GM18870 (cell line): ENCODE data around the gene CHCHD10.

ENCODE experiments used
- ATAC-seq: cut with Tn5 transposase; IDR thresholded peaks from one replicate; pipeline ENCODE4 v1.9.1; 2021; ENCODE audit warnings: moderate library complexity; ENCODE audit not compliant: unreplicated experiment

Gene CHCHD10

DNA sequence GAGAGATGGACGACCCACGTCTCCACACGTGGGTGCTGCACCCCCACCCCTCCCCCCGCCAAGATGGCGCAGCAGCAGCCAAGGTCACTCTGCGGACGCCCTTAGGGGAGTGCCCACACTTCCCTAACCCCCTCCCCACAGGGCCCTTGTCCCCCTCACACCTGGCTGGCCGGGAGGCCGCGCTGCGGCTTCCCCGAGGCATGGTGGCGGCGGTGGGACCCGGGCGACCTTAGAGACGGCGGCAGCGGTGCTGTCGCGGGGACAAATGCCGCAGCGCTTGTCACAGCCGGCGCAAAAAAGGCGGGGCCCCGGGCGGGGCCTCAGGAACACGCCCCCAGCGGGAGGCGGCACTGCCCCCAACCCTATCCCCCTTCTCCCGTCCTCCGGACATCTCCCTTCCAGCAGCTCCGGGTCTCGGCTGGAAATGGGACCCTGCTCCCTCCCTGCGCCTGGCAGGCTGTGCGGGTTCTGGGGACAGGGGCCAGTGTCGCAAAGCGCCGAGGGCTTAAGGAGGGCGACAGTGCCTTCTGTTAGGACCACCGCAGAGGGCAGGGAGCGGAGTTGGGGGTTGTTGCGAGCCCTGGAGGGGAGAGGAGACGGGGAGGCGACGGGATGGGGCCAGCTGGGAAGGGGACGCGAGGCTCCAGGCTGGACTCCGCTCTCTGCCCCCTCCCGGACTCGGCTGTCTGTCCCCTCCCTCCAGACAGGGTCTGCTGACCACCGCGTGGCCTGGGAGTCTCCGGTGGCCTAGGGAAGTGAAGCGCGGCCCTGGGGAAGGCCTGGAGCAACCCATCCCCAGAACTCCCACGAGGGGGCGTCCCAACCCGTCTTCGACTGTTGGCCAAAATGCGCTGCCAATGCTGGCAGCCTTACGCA lies at the start of gene CHCHD10:
CHCHD10 (minus strand) TSS at position 300 of the 876 bp plus-strand sequence; CDS start at position 202, 98 bp downstream.
- no peak for ATAC-seq

DNA sequence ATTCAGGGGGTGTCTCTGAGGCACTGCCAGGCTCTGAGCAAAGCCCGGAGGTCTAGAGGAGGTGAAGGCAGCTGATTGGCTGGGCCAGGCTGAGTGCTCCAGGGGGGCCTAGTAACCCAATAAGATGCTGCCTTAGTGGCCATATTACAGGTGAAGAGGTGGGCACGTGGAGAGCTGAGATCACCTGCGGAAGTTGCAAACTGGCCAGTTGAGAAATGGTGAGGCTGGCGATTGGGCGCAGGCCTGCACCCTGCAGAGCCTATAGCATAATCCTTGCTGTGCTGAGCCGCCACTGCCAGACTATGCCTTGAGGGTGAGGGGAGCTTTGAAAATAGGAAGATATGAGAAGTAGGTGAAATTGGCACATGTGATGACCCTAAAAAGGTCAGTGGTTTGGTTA lies 49.4 kb upstream of the CHCHD10 start:
- ATAC-seq = no peak

DNA sequence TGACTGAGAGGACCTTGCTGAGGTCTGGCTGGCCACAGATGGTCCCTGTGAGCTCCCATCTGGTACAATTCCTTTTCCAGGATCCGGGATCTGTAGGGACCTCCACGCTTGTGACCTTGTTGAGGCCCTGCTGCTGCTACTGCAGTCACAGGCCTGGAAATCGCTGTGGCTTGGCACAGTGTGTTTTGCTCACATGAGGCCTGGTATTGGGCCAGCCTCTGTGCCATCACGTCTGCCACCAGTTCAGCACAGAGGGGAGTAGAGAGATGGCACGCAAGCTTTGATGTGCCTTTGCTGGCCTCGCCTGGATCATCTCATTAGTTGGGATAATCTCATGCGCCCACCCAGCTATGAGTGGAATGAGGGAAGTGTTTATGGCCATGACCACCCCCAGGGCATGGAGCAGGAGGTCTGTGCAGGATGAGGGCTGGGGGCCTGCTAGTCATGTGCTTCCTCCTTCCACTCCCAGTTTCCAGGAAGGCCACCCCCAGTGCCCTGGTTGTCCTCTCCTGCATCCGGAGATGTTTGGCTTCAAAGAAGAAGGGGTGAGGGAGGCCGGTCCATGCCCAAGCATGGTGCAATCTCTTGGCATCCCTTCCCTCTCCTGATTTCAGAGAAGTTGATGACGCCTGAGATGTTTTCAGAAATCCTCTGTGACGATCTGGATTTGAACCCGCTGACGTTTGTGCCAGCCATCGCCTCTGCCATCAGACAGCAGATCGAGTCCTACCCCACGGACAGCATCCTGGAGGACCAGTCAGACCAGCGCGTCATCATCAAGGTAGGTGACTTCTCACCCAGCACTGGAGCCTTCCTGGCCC lies 48.6 kb upstream of the CHCHD10 start:
- ATAC-seq = no peak

DNA sequence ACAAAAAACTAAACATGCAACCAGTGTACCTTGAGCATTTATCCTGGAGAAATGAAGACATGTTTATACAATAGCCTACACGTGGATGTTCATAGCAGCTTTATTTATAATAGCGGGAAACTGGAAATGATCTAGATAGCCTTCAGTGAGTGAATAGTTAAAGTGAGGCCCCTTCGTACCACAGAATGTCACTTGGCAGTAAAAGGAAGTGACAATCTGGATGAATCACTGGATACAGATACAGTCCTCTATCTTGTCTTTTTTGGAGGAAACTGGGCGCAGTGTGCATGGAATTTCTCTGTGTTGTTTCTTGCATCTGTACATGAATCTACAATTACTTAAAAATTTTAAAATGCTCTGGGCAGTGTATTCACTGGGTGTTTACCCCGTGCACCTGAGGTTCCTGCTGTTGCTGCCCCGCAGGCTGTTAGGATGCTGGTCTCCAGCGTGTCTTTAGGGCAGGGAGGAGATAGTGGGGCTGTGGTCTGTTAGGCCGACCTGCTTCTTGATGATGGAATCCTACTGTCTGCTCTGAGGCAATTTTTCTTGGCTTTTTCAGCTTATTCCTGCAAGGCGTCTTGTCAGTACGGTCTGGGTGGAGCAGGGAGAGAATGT lies 47.9 kb upstream of the CHCHD10 start:
- ATAC-seq = no peak

DNA sequence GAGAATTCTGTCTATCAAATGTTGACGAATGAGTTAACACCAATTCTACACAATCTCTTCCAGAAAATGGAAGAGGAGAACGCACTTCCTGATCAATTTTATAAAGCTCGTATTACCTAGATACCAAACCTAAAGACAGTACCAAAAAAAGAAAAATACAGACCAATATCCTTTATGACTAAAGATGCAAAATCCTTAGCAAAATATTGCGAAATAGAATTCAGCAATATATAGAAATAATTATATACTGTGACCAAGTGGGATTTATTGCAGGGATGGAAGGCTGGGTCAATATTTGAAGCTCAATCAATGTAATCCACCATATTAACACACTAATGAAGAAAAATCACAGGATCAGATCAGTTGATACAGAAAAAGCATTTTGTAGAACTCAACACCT lies 44.6 kb upstream of the CHCHD10 start:
- no peak for ATAC-seq

DNA sequence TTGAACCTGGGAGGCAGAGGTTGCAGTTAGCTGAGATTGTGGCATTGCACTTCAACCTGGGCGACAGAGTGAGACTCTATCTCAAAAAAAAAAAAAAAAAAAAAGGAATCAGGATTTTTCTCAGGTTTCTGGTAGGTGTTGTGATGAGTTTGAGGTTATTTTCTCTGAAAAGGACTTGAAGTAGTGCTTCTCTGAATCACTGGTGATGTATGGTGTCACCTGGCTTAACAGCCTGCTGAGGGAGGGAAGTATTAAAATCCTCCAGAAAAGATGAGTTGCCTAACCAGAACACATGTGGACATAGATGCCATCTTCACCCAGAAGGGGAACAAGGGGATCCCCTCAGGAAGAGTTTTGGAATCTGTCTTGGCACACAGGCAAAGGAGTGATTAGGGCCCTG lies 39.1 kb upstream of the CHCHD10 start:
- no peak for ATAC-seq

DNA sequence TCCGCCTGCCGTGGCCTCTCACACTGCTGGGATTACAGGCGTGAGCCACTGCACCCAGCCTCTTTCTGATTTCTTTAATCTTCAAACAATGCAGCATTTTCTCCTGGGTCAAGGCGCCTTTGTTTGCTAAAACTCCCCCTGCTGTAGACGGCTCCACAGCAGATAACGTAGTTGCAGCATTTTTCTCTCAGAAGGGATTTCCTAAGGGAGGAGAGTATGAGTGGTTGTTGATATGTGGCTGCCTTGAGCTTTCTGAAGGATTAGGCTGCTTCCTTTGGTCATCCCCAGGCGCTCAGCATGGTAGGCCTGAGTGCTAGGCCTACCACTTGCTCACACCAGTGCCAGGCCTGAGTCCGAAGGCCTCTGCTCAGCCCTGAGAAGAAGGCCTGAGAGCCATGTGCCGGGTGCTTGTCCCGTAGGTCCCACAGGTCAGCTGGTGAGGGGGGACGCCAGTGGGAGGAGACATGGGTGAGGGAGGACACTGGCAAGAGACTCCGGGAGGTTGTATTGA lies 37.1 kb upstream of the CHCHD10 start:
- no peak for ATAC-seq

DNA sequence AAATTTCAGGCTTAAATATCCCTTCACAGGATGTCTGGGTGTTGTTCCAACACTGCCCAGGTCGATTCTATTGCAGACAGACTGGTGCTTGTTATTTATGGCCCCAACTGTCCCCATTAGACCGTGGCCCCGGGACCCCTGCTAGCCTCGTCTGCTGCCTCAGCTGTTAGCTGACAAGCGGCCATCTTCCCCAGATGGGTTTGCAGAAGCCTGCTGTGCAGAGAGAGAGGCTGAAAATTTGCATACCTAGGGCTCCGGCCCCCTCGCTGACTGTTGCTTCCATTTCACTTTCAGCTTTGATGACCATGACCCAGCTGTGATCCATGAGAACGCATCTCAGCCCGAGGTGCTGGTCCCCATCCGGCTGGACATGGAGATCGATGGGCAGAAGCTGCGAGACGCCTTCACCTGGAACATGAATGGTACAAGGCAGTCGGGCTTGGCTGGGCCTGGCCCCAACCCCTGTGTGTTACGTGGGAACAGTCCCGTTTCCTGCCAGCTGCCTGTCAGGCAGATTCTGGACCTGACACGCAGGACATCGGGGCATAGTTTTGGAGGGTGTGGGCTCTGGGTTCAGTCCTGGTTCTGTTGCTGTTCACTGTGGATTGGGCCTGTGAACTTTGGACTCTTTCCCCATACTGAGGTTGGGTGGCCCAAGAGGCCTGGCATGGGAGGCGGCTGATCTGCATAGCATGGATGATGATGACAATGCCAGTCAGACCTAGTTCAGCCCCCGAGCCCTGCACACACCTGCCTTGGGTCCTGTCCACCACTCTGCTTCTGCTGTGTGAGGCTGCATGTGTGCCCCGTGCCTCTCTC lies 35.4 kb upstream of the CHCHD10 start:
- no peak for ATAC-seq

DNA sequence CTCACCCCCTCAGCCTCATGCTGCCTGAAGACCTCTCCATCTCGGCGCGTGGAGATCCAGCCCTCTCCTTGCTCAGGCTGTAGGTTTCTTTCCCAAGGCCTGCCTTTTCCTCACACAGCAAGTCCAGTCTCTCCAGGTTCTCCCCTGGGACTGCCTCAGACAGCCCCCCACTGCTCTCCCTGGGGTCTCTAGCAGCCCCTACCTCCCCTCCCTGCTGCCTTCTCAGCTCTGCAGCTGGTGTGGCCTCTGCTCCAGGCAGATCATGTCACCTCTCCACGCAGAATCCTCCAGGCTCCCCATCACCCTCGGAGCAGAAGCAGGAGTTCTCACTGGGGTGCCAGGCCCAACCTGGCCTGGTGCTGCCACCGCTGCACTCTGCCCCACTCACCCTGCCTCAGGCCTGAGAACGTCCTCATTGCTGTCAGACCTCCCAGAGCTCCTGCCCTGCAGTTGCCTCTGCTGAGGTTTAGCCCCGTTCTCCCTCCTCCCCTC lies 34.2 kb upstream of the CHCHD10 start:
- ATAC-seq = no peak

DNA sequence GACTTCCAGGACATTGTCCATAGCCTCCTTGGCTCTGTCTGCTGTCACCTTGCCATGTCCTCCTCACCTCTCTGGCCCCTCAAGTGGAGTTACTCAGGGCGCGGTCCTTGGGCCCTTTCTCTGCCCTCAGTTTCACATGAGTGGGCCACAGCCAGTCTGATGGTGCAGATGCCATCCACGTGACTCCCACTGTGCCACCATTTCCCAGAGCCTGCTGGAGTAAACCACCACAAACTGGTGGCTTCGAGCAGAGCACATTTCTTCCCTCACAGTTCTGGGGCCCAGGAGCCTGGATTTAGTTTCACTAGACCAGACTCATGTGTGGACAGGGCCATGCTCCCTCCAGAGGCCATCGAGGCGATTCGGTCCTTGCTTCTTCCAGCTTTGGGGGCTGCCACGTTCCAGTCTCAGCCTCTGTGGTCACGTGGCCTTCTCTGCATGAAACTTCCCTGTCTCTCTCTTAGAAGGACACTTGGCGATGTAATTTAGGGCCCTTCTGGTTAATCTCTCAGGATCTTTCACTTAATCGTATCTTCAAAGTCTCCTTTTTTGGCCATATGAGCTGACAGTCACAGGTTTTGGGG lies 33.6 kb upstream of the CHCHD10 start:
- ATAC-seq = no peak

DNA sequence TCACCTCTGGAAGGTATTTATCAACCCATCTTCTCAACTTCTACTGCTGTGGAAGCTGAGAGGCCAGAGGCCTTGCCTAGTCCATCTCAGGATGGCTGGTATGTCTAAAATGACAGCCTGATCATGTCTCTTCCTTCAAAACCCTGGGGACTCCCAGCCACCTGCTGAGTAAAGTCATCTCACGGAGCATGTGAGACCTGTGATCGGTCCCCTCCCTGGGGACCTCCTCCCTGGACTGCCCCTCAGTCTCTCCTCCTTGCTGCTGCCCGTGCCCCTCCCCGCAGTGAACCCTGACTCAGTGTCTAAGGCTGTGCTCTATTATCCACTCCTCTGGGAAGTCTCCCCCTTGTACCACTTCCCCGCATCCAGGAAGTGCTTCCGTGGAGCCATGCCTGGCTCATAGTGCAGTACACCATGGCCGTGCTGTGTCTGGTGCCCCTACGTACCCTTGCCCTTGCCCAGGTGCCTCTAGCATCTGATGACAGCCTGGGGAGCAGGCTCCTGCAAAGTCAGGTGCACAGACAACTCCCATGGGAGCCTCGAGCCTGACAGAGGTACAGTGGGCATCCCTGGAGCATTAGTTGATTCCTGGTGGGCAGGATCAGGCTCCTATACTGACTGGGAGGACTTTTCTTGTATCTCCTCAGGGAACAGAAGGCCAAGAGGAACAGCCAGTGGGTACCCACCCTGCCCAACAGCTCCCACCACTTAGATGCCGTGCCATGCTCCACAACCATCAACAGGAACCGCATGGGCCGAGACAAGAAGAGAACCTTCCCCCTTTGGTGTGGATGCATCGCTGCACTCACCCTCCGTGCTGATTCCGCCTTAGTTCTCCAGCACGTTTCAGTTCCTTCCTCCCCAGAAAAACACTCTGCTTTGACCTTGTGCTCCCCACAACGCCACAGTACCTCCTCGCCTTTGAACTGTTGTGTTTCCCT lies 32.8 kb upstream of the CHCHD10 start:
- no peak for ATAC-seq

DNA sequence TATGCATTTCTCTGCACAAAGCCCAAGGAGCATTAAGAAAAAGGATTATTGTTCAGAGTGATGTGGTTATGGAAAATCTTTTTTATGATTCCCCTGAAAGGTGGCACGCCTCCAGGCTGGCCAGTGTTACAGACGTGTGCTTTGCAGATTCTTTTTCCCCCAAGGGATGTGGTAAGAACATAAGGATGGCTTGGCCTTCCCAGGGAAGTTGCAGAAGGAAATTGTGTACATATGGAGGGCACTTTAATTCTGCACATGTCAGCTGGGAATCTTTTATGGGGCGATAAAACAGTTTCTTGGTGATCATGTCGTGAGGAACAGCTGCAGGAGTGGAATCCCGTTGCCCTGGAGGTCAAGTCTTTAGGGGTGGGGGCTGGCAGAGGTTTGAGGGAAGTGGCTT lies 28.7 kb upstream of the CHCHD10 start:
- ATAC-seq = no peak

DNA sequence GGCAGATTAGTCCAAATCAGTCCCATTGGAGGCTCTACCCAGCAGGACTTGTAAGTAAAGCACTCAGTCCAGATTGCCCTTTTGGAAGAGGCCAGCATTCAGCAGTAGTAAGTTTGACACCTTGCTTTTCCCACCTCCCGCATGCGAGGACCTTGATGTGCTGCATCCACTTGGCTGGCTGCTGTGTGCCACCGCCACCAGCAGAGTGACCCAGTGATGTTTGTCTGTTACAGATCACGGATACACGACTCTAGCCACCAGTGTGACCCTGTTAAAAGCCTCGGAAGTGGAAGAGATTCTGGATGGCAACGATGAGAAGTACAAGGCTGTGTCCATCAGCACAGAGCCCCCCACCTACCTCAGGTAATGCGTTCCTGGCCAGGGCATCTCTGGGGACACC lies 25.6 kb upstream of the CHCHD10 start:
- no peak for ATAC-seq

DNA sequence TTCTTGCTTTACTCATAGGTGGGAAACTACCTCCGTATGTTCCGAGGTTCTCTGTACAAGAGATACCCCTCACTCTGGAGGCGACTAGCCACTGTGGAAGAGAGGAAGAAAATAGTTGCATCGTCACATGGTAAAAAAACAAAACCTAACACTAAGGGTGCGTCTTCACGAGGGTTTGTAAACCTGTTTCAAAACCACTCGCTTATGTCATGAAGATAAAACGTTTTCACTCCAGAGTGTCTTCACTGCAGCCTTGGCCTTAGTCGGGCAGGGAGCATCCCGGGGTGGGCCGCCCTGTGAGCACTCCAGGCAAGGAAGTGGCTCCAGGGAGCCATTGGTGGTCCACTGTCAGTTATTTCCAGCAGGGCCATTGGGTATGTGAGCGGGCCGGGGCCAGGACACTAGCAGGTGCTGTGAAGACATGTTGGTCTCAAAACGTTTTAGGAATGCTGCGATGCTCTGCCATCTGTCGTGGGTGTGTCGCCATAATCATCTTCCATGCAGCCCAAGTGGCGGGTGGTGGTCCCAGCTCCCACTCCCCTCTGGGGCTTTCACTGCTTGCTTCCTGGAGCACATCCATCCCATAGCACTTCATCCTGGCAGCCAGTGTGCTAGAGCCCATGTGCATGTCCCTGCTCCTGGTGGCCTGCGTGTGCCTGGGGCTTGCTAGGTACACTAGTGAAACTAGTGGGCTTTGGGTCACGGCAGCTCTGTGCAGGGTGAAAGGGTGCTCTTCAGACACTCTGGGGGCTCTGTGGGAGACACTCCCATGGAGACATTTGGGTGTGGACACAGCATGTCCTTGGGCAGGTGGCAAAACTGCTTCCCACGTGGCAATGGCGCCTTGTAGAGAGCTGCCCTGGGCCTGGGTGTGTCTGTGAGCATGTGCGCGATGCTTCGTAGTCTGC lies 24.2 kb upstream of the CHCHD10 start:
- no peak for ATAC-seq

DNA sequence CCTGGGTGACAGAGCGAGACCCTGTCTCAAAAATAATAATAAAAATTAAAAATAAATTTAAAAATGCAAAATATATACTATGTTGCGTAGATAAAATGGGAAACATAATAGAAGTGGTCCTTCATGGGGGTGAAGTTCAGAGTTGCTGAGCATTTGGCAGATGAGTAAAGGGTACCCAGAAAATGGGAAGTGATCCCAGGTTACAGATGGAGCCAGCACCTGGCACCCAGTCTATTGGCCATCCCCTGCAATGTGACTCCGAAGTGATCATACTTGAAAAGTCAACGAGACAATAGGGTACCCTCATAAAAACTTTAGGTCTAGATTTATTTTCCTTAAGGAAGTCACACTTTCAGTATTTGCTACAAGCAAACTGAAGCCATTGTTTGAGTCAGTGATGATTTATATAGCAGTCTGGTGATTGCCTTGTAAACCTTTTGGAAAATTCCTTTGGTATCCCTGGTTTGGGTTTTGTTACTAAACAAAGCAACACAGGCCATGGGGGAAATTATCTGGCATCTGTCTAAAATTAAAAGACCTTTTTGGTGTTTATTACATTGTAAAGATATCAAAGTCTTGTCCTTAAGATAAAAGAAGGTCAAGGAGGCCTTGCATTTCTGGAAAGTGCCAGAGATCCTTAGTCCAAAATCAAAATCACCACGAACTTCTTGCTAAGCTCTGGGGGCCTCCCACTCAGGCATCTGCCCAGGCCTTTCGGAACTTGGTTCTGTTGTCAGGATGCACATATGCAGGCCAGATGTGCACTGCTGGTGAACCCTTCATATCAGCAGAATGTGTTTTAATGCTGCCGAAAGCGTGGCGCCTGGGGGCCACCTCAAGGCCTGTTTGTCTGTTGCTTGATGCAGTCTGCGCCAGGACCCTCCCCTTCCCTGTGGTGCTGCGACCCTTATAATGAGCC lies 23.3 kb upstream of the CHCHD10 start:
- no peak for ATAC-seq

DNA sequence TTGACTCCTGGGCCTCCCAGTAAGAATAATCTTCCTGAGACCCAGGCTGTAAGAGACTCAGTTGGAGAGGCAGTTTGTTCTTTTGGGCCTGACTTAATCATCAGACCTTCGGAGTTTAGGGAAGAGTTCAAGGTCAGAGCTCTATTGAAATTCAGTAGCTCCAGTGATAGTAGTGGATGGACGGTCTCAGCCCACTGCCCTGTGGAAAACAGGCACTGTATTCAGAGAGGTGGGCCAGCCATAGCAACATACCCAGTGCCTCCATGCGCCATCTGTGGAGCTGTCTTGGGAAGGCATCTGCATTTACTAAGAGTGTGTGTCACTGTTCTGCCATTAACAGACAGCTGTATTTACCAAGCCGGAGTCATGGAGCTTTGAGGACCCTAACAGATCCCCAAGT lies 21.9 kb upstream of the CHCHD10 start:
- ATAC-seq = no peak

DNA sequence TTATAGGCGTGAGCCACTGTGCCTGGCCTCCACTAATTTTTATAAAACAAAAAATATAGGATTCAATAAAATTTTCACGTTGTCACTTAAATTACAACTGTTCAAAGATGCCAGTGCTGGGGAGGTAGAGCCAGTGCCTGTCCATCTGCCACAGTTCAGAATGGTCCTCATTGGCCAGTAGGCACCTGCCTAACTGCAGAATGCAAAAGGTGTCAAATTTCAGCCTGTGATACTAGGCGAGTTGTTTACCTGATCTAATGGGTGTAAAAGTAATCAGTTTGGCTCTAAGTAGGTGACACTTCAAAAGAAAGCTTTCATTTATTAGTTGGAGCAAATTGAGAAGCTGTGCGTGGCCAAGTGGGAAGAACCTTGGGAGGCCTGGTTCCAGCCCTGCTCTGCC lies 21.3 kb upstream of the CHCHD10 start:
- ATAC-seq = no peak
